Measurements from ENCODE around the gene GPD2.
A peak's percentile ranks its signal among the peaks of the same experiment; 100 is the strongest.

GPD2 gene

DNA sequence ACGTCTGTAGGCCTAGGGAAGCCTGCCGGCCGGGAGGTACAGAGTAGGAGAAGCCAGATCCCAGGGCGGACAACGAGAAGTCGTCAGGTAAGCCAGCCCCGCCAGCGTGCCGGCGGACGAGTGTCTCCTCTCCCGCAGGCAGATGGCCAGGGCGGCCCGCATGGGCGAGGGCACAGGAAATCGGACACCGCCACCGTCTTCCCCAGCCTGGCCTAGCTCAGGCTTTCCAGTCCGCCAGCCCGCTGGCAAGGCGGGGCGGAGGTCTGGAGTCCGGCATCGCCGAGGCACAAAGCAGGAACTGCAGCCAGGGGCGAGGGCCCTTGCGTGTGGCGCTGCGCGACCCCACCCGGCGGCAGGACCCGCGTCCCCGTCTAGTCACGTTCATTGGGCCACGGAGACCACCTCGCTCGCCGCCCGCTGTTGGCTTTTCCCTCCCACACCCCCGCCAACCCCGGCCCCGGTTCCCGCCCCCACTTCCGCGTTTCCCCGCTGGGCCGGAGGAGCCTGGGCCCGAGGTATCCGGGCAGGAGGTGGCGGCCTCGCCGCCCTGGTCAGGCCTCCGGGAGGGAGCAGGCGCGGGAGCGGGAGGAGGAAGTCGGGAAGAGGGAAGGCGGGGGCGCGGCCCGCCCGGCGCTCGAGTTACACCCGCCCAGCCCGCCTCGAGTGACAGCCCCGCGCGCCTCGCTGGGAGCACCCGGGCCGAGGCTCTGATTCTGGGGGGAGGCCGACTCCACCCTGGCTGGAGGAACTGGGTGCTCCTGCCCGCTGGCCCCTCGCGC, at the start of gene GPD2:
Gene GPD2 (plus strand): TSS at position 662 of the 779 bp plus-strand sequence. CDS start 39,727 bp downstream, outside the sequence.
- DNase-seq, result peak; percentile 6

DNA sequence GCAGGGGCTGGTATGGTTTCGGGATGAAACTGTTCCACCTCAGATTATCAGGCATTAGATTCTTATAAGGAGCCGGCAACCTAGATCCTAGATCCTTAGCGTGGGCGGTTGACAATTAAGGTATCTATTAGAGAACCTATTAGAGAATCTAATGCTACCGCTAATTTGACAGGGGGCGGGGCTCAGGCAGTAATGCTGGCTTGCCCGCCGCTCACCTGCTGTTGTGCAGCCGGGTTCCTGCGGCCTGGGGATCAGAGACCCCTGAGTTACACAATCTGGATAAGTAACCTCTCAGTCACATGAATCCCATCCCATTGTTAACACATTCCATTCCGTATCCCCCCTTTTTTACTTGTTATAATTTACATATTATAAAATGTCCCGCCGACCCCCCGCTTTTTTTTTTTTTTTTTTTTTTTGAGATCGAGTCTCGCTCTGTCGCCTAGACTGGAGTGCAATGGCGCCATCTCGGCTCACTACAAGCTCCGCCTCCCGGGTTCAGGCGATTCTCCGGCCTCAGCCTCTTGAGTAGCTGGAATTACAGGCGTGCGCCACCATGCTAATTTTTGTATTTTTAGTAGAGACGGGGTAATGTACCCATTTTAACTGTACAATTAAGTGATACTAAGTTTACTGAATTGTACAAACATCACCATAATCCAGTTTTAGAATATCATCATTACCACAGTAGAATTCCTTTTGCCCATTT, 42.0 kb upstream of the GPD2 start:
- no peak for DNase-seq

DNA sequence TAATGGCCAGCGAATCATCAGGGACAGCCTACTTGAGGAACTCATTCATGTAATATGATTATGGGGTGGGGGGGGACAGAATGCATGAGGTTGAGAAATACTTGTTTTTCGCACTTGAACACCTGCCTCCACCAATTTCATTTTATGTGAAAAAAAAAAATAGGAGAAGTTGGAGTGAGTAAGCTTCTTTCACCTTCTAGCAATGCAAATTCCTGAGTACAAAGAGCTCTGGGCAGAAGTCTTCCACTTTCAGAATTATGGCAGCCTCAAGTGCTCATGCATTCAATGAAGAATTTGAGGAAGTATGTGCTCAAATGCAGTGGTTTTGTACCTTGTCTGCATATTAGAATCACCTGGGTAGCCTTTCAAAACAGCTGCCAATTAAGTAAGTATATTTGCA, 40.1 kb upstream of the GPD2 start:
- no peak for DNase-seq

DNA sequence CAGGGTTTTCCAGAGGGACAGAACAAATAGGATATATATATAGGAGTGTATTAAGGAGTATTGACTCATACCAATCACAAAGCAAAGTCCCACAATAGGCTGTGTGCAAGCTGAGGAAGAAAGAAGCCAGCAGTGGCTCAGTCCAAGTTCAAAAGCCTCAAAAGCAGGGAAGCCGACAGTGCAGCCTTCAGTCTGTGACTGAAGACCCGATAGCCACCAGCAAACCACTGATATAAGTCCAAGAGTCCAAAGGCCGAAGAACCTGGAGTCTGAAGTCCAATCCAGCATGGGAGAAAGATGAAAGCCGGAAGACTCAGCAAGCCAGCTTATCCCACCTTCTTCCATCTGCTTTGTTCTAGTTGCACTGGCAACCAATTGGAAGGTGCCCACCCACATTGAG, 39.0 kb upstream of the GPD2 start:
- no peak for DNase-seq

DNA sequence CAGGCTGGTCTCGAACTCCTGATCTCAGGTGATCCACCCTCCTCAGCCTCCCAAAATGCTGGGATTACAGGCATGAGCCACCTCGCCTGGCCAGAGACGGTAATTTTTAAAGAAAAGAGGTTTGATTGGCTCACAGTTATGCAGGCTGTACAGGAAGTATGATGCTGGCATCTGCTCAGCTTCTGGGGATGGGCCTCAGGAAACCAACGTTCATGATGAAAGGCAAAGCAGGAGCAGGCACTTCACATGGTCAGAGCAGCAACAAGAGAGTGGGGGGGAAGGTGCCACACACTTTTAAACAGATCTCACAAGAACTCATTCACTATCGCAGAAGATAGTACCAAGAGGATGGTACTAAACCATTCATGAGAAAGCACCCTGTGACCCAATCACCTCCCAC, 38.0 kb upstream of the GPD2 start:
- DNase-seq, result no peak

DNA sequence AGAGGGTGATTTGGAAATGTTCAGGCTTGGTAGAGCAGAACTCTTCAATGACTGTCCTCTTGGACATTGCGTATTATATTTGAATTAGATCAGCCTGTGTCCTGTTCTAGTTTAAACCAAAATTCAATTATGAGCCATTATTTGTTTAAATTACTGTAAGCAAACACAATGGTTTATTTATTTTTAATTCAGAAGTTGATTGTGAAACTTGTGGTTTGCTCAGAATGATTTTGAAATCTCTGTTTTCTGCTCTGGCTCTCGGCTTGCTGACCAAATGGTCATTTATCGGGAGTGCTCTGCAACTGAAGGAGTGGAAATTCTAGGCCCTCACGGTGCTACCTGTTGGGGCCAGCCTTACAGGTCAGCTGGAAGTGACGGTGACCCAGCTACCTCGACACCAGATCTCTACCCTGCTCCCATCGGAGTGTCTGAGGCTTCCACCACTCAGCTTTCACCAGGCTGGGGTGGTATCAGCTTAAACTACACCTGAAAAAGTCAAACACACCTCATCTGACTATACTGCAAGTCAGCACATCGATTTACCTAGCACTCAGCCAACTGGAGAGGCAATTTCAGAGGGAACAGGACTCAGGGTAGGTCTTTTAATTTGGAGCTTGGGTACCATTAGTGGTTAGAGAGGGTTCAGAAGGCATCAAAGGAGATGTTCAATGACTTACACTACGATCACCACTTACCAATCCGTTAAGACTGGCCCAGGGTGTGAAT, 36.8 kb upstream of the GPD2 start:
- no peak for DNase-seq

DNA sequence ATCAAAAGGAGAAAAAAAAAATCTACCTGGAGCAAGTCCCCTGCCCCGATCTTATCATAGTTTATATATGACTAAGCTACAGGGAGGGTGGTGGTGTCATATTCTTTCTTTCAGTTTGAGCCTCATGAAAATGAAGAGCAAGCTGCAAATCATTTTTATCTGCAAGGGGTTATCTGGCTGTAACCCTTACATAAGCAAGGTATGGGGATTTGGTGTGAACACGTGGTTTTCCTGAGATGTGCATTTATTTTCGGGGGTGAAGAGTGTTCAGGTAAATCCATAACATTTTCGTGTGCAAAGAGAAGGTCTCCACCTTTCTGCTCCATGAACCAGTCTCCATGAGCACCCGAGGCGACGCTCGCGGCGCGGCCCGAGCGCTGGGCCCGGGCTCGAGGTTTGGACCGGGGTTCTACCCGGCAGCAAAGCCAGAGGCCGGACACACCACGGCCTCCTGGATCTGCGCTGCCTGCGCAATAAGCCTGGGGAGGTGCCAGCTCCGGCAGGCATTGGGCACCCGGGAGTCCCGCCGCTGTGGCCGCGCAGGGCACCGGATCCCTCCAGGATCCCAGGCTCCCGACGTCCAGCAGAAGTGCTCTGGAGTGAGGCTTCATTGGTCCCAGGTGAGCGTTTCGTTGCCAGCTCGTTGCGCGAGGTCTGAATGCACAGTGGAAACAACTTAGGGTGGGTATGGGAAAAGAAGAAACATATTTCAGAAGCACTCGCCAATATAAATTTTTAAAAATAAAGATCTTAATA, 36.1 kb upstream of the GPD2 start:
- peak; percentile 57 for DNase-seq

DNA sequence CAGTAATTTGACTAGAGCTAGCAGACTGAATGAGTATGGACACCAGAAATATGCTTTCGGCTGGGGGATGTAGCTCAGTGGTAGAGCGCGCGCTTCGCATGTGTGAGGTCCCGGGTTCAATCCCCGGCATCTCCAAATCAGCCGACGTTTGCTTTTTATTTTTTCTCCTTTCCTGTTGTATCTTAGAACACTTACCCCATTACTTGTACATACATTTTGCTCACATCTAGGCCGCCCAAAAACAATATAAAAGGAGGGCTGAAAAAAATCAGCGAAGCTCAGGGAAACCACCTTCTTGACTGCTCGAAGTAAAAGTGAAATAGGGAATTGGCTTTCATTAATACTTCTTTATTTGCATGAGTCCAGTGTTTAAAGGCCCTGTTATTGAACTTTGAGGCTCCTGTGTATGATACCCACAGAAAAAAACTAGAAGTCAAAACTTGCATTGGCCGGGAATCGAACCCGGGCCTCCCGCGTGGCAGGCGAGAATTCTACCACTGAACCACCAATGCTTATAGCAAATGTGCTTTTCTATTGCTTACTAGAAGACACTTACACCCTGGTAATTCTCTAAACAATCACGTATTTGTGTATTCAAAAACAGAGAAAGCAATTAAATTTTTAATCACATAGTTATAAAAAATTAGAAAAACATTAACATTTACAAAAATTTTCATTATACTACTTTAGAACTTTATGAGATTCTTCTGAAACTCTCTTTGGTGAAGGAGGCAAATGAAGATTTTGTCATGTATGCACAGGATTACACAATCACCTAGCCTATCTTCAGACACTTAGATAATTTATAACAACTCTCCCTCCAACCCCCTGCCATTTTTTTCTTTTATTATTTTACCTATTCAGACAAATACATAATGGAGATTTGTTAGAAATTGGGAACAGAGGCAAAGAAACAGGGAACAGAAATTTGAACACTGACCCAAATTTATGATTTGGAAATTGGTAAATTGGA, 35.2 kb upstream of the GPD2 start:
- DNase-seq, result peak; percentile 57

DNA sequence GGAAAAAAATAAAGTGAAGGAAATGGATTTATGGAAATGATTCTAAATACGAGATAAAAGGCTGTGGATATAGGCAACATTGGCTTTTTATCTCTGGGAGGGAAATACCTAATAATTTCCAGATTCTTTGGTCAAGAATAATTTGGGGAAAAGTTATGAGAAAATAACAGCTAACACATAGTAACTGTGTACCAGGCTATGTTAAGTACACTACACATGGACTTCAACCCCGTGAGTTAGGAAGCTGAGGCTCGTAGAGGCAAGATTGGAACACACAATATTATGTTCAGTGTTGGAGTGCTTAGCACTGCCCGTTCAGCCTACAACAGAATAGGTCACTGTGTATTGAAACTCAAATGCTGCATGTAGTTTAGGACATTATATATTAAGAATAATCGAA, 34.3 kb upstream of the GPD2 start:
- DNase-seq, result no peak

DNA sequence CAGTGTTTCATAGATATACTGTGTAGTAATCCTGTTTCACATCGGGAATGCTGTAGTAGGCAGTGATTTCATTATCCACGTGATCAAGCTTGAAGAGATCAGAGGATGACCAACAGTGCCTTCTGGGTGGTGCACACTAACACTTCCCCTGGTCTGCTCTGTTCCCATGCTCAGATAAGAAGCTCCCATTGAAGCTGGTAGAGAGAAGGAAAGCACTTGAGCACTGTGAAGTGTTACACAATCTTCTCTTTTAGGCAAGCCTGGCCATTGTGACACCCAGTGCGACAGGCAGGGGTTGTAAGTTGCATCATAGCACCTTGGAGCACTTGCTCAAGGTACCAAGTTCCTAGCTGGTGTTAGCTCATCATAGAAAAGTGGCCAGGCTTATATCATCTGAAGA, 30.6 kb upstream of the GPD2 start:
- no peak for DNase-seq

DNA sequence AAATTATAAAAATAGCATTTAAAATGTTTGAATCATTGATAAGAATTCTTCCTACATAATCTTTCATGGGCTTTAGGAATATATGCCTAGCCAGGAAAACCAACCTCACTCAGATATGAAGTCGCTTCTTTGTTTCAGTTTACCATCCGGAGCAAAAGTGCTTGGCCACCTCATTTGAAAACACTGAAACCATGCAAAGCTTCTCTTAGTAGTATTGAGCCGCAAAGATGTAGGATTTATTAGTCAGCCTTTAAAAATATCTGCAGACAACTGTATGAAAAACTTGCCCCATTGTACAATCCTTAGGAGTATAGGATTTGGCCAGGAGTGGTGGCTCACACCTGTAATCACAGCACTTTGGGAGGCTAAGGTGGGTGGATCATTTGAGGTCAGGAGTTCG, 24.3 kb upstream of the GPD2 start:
- no peak for DNase-seq

DNA sequence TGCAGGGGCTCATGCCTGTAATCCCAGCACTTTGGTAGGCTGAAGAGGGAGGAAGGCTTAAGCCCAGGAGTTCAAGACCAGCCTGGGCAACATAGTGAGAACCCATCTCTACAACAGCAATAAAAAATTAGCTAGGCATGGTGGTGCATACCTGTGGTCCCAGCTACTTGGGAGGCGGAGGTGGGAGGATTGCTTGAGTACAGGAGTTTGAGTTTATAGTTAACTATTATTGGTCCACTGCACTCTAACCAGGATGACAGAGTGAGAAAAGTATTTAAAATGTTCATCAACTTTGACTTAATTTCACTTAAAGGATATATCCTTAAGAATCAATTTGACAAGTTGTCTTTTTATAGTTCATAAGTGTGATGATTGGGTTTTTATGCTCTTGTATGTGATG, 14.3 kb upstream of the GPD2 start:
- DNase-seq, result no peak

DNA sequence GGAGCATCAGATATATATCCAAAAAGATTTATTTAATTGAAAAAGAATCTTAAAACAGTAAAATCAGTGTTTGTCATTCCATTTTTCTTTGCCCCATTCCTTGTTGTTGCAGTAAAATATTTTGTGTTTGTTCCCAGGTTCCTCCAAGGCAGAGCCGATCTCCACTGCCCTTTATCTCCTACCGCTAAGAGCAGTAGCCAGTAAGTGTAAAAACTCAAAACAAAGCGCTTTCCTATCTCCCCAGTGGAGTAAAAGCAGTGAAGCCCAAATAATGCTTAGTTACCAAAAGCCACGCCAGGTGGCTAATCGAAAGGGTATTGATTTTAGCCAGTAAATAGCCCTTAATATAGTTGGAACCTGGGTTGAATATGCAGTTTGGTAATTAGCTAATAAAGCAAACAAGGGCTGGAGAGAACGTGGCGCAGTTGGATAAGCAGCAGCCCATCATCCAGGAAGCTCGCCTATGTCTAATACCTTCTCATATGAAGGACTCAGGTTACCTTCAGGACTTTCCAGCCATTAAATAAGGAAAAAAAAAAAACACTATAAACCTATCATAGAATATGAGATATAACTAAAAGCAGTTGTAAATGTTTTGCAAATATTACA, 12.4 kb upstream of the GPD2 start:
- no peak for DNase-seq

DNA sequence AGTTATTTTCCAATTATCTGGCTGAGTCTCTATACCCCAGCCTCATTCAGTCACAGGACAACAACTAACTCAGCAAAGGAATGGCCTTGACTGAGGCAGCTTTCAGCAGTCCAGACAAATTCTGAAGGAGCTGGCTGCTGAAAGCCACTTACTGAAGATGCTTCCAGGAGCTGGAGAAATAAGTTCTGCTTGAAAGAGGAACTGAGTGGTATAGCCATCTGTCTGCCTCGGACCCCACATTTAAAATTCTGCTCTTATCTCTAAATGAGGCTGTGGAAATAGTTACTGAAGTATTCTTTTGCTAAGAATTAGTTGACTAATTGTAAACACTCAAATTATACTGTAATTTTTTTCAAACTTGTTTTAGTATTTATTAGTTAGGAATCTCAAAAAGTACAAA, 9.1 kb upstream of the GPD2 start:
- no peak for DNase-seq

DNA sequence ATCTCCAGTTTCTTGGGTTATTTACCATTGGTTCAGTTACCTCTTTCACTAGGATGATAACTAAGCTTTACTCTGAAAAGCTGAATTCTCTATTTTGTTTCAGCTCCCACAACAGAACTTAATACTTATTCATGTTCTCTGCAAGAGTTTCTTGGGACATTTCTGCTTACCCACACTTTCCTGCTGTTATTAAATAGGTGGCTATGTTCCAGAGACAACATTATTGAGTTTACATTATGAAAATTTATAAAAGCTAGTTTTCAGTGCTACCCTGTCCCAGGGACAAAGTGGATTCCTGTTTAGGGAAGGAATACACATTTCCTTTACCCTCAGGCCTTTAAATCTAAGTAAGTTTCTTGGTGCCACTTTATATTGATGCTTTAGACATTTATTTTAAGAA, 7.0 kb upstream of the GPD2 start:
- no peak for DNase-seq

DNA sequence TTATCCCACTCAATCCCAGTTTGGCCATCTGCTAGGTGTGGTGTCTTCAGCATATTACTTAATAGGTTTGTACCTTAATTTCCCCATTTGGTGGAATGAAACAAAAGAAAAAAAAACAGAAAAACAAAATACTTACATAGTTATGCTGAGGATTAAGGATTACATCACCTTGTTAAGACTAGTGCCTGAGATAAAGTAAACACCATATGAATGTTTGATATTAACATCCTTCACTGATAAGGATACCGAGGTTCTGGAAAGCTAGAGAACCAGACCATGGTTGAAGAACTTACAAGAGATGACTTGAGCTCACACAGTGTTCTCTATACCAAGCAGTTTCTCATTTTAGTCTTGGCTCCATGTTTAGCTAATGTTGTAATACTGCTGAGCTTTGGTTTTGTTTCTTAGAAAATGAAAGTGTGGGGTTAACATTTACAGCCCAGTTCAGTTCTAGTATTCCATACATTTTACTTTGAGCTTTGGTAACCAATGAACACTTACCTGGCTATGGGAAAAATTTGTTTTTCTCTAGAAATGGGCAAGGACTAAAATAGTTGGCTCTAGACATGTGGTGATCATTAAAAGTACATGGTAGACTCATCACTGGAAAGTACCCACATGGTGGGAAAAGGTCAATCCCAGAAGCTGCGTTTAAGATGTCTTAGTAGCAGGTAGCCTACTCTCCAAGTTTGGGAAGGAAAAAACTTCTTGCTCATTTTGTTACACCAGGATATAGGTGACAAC, 5.8 kb upstream of the GPD2 start:
- no peak for DNase-seq

DNA sequence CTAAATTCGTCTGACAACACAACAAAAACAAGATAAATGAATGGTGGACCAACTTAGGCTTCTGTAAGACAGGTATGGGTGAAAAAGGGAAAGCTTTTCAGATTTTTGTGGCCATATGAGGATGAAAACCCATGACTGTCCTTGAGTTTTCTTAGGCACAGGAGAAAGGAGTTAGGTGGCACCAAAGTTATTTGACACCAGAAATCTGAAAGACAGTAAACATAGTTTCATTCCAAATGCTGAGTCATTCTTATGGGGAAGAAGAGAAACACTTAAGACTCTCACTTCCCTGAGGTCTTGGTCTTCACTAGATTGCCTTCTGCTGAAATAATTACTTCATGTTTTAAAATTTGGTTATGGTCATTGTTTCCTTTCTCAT, 5.2 kb upstream of the GPD2 start:
- no peak for DNase-seq

DNA sequence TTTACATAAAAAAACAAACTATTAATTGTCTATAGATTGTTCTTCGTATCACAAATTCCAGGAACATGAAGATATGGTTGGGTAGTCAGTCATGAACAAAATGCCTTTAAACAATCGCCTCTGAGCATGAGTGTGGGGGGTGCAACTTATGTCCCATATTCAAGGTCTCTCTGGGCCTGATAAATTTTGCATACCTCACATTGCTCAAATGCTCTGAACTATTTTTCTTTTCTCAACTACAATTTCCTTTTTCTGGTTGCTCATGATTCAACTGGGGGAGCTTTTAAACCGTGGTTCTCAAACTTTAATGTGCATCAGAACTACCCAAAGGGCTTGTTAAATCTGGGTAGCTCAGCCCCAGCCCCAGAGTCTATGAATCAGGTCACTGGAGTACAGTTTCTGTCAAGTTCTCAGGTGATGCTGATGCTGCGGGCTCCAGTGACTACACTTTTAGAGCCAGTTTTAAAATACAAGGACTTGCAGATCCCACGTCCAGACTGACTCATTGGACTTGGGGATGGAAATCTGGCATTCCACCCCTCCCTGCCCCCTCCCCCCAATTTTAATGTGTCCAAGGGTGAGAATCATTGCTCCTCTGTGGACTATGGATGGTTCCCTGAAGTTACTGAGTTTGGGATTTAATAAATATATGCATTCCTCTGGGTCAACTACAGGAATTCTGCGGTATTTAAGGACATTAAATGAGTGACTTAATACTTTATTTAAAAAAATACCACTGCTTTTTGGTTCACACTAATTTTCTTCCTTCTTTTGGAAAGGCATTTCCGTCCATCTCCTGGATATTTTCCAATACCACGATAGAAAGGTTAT, 1.5 kb upstream of the GPD2 start:
- DNase-seq, result no peak

DNA sequence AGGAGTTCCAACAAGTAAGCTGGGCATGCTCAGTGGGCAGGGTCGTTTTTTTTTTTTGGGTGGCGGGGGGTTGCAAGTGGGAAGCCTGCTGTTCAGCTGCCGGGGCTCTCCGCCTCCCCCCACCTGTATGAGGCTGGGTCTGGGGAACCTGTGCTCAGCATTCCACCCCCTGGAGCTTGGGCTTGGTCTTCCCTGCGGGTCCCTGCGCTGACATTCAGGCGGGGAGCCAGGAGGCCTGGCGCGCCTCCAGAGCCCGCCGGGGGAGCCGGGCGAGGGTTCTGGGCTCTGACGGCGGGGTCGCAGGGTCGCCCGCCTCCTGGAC, 822 bp upstream of the GPD2 start:
- no peak for DNase-seq

DNA sequence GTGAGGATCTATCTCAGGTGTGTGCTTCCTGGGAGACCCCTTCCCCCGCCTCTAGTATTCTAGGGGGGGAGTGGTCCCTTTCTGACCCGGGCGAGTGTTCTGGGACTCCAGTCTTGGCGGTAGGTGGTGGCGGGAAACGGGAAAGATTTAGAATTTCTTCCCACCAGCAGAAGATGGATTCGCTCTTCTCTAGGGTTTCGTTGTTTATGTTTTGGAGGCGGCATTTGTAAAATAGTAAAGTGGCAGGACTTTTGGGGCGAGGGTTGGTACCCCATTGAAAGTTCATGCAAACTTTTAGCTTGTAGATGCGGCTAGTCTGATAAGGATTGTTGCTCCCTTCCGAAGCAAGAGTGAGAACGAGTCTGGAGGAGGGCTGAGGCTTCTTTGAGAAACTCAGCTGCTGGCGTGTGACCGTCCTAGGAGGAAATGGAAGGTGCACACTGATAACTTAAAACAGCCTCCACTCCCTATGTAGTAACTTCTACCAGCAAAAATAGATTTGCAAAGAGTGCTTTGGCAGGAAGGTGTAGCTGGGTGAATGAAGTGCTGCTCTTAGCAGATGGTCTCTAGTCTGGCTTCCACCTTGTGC, 412 bp downstream of the GPD2 start:
- DNase-seq, result no peak
